IPS DF 6.9 (cell line): ENCODE data around the gene BTBD19.
"Not testable (repeated sequence)": the region's sequence is repeated elsewhere in the genome, so short reads cannot be mapped to it uniquely, and the experiment has no call there.

Experiments
- DNase-seq: peaks from one replicate; pipeline ENCODE4 v3.0.0-alpha.2; 2013; ENCODE audit warnings: low read depth, low spot score
- H3K27ac ChIP-seq: one replicate; pipeline ENCODE4 v1.5.1; 2013; ENCODE audit warnings: low read length, control low read depth
- H3K27me3 ChIP-seq: 2 replicates; pipeline ENCODE4 v1.6.1; 2013; ENCODE audit warnings: mild to moderate bottlenecking, low read length; ENCODE audit not compliant: control insufficient read depth, insufficient read depth
- H3K36me3 ChIP-seq: 2 replicates; pipeline ENCODE4 v1.6.1; 2013; ENCODE audit warnings: low read length; ENCODE audit not compliant: control insufficient read depth, insufficient read depth
- H3K4me1 ChIP-seq: 2 replicates; pipeline ENCODE4 v1.6.1; 2013; ENCODE audit warnings: low read length; ENCODE audit not compliant: control insufficient read depth, insufficient read depth
- H3K4me3 ChIP-seq: 2 replicates; pipeline ENCODE4 v1.5.1; 2013; ENCODE audit warnings: mild to moderate bottlenecking, low read length
- H3K9me3 ChIP-seq: 2 replicates; pipeline ENCODE4 v1.6.1; 2013; ENCODE audit warnings: low read length, inconsistent platforms; ENCODE audit not compliant: control insufficient read depth, insufficient read depth
- WGBS: extraction: QIAGEN DNeasy Blood & Tissue Kit; methylation state at CpG from one replicate; pipeline ENCODE4 v1.1.7; 2013; ENCODE audit warnings: mixed read lengths, missing lambda C conversion rate; ENCODE audit not compliant: insufficient read length, insufficient coverage; 5-methylcytosine and 5-hydroxymethylcytosine counted together

The BTBD19 gene

DNA sequence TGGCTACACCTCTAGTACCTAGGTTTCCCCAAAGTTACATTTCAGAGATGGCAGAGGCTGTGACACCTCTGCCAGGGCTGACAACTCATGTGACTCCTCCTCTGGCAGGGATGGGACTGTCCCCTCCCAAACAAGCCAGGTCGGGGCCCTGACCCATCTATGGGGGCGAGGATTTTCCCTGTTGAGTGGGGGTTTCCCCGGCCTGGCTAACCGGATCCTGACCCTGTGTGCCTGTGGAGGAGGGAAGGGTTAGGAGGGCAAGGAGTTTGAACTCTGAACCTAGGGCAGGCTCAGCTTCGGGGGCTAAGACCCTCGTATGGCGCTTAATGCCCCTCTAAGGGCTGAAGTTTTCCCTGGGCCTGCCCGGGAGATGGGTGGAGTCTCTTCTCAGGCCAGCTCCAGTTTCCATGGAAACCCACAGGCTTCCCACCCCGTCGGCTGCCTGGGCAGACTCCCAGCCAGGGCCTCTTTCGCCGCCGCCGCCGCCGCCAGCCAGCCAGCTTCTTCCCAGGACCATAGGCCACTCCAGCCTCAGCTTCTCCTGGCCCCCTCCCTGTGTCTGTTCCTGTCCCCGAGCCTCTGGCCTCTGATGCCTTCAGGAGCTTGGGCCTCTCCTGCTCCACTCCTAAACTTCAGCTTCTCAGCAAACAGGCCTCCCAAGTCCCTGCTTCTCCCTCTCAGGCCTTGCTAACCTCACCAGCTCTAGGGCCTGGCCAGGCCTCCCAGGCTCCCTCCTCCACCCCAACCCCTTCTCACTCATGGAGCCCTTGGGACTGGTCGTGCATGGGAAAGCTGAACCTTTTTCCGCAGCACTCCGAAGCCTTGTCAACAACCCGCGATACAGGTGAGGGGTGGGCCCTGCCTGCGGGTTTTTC, at the start of gene BTBD19:
Gene BTBD19, plus strand, starts transcription at position 461 of the 875 bp plus-strand sequence. Its CDS starts 298 bp downstream, at position 759.
- peak within 1 kb of the TSS; percentile 1 for H3K27ac ChIP-seq
- peaks cover 20% of the 10 kb centered on the region for H3K4me1 ChIP-seq
- H3K4me3 ChIP-seq: no peak within 1 kb of the TSS
- no peak for DNase-seq
- no CpG with 5 or more reads among the region's 23 CpGs for WGBS
- H3K36me3 ChIP-seq: peaks cover 10% of the 10 kb centered on the region; the same call in 1 of the 2 replicates
- no peaks in the 10 kb centered on the region for H3K9me3 ChIP-seq
- H3K27me3 ChIP-seq: no peaks in the 10 kb centered on the region

DNA sequence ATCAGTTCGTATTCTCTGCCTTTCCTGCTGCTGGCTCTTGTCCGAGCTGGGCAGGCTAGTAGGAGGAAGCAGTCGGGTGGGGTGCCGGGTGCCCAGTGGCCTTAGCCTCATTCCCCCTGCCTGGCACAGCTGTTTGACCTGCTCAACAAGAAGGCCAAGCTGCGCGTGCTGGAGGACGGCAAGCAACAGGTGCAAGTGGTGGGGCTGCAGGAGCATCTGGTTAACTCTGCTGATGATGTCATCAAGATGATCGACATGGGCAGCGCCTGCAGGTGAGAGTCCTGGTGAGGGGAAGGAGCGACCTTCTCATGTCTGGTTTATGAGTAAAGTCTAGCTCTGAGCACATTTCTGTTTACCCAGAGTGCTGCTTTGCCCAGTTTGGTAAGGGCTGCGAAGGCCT, 49.2 kb upstream of the BTBD19 start:
- WGBS: no CpG with 5 or more reads among the region's 11 CpGs
- DNase-seq: no peak
- H3K36me3 ChIP-seq: peaks cover 69% of the 10 kb centered on the region

DNA sequence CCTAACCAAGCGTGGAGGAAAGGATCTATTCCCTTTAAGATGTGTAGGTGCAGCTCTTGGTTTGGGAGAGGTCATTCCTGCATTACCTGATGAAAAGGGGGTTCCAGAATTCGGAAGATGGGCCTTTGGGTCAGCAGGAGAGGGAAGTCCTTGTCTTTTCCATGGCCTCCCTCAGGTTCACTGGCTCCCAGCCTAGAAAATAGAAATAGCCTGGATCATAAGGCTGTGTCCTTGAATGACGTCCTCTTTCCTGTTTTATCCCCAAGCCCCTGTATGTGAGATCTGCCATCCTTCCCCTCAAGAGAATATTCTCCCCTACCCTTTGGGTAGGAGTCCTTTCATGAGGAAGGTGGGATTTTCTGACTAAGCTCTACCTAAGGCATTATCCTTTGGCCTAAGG, 47.4 kb upstream of the BTBD19 start:
- peaks cover 59% of the 10 kb centered on the region for H3K36me3 ChIP-seq
- no peak overlapping the region for H3K27ac ChIP-seq
- no peaks in the 10 kb centered on the region for H3K27me3 ChIP-seq
- no CpG with 5 or more reads among the region's 3 CpGs for WGBS
- no peaks in the 10 kb centered on the region for H3K9me3 ChIP-seq
- no peaks in the 10 kb centered on the region for H3K4me1 ChIP-seq
- no peak overlapping the region for H3K4me3 ChIP-seq
- no peak for DNase-seq

More for the DNA sequence above, 49.2 kb upstream of the BTBD19 start:
- Histone ChIP-seq H3K27ac (no peak overlapping the region), H3K4me3 (no peak overlapping the region), H3K27me3 (no peaks in the 10 kb centered on the region), H3K4me1 (no peaks in the 10 kb centered on the region), H3K9me3 (no peaks in the 10 kb centered on the region)

GRCh38 chr1:44766421-44766820, 41.9 kb upstream of the BTBD19 start:
- H3K27ac ChIP-seq, H3K4me3 ChIP-seq, H3K4me1 ChIP-seq, DNase-seq, H3K27me3 ChIP-seq, H3K9me3 ChIP-seq: not testable (repeated sequence)
- WGBS: no CpG with 5 or more reads among the region's 6 CpGs
- H3K36me3 ChIP-seq: peaks cover 28% of the 10 kb centered on the region

GRCh38 chr1:44775078-44775929, 33.0 kb upstream of the BTBD19 start, which contains the start of gene RPS8:
RPS8 (plus strand) TSS chr1:44775540; CDS start chr1:44775597, 57 bp downstream.
- no peaks in the 10 kb centered on the region for H3K4me1 ChIP-seq
- WGBS: no CpG with 5 or more reads among the region's 65 CpGs
- peaks cover 21% of the 10 kb centered on the region for H3K36me3 ChIP-seq
- H3K27ac ChIP-seq: no peak within 1 kb of the TSS
- no peaks in the 10 kb centered on the region for H3K27me3 ChIP-seq
- H3K4me3 ChIP-seq: peak within 1 kb of the TSS; percentile 97
- peak; percentile 92 for DNase-seq
- H3K9me3 ChIP-seq: no peaks in the 10 kb centered on the region

GRCh38 chr1:44775930-44776729, 32.2 kb upstream of the BTBD19 start:
- WGBS: no CpG with 5 or more reads among the region's 36 CpGs
- no peaks in the 10 kb centered on the region for H3K9me3 ChIP-seq
- DNase-seq: no peak
- H3K27ac ChIP-seq: no peak overlapping the region
- no peaks in the 10 kb centered on the region for H3K4me1 ChIP-seq
- peak overlapping the region; percentile 97 for H3K4me3 ChIP-seq
- peaks cover 21% of the 10 kb centered on the region for H3K36me3 ChIP-seq
- no peaks in the 10 kb centered on the region for H3K27me3 ChIP-seq

DNA sequence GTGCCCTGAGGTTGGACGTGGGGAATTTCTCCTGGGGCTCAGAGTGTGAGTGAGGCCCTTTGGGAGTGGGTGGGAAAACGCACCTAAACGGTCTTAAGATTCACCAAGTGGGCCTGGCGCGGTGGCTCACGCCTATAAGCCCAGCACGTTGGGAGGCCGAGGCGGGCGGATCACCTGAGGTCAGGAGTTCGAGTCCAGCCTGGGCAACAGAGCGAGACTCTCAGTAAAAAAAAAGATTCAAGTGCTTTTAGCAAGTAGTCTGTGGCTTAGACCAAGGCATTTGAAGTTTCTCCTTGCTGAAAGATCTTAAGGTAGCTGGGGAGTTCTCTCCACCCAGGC, 31.6 kb upstream of the BTBD19 start:
- WGBS: no CpG with 5 or more reads among the region's 12 CpGs
- H3K27me3 ChIP-seq: no peaks in the 10 kb centered on the region
- no peak for DNase-seq
- H3K27ac ChIP-seq: no peak overlapping the region
- H3K9me3 ChIP-seq: no peaks in the 10 kb centered on the region
- H3K4me3 ChIP-seq: peak overlapping the region; percentile 97; the same call in 1 of the 2 replicates
- peaks cover 21% of the 10 kb centered on the region for H3K36me3 ChIP-seq
- H3K4me1 ChIP-seq: no peaks in the 10 kb centered on the region

- no CpG with 5 or more reads among the region's 14 CpGs for WGBS
- Histone ChIP-seq H3K9me3 (no peaks in the 10 kb centered on the region), H3K27me3 (no peaks in the 10 kb centered on the region), H3K36me3 (peaks cover 21% of the 10 kb centered on the region), H3K27ac (no peak overlapping the region), H3K4me3 (no peak overlapping the region), H3K4me1 (no peaks in the 10 kb centered on the region)
- DNase-seq: no peak
Observed at GRCh38 chr1:44777547-44777946, 30.8 kb upstream of the BTBD19 start.

GRCh38 chr1:44777969-44778635, 30.2 kb upstream of the BTBD19 start:
- H3K4me1 ChIP-seq: no peaks in the 10 kb centered on the region
- H3K27ac ChIP-seq: no peak overlapping the region
- H3K4me3 ChIP-seq: no peak overlapping the region
- H3K27me3 ChIP-seq: no peaks in the 10 kb centered on the region
- DNase-seq: no peak
- no peaks in the 10 kb centered on the region for H3K9me3 ChIP-seq
- H3K36me3 ChIP-seq: peaks cover 21% of the 10 kb centered on the region
- no CpG with 5 or more reads among the region's 13 CpGs for WGBS
